ENCODE data around the gene ZBTB20. TPM values are rescaled to one million over a fixed set of nuclear protein-coding genes. Genes with fewer than 3 reads are reported as not detected.

The ZBTB20 gene
- total RNA-seq, 6 donors from 2014 or later = 40.0 to 150 (median 65.8) TPM

GRCh38 chr3:114518206-114518808 lies 628.8 kb downstream of the ZBTB20 start:
- peak in 1 of 2 donors; percentile 27 for ATAC-seq (ENCODE audit: low FRiP score in 2 of 2)
- WGBS, 2 donors = 43 to 48% methylated on average over 1 of the region's 1 CpG
- TF ChIP-seq POLR2A (IDR thresholded peaks at IDR 0.05) (no peak), CTCF (IDR thresholded peaks at IDR 0.05) (no peak), EP300 (IDR thresholded peaks at IDR 0.05) (no peak)
- DNase-seq = no peak
- no peaks in the 10 kb centered on the region for H3K9me3 ChIP-seq
- no peaks in the 10 kb centered on the region for H3K36me3 ChIP-seq
- no peaks in the 10 kb centered on the region for H3K27me3 ChIP-seq
- no peak overlapping the region for H3K27ac ChIP-seq
- peaks cover 7 to 20% (median 11%) of the 10 kb centered on the region in 4 donors for H3K4me1 ChIP-seq
- H3K4me3 ChIP-seq = no peak overlapping the region

- no peaks in the 10 kb centered on the region for H3K27me3 ChIP-seq
- no peaks in the 10 kb centered on the region for H3K4me1 ChIP-seq
- no peaks in the 10 kb centered on the region for H3K9me3 ChIP-seq
- DNase-seq (no peak), ATAC-seq (ENCODE audit: low FRiP score in 2 of 2) (no peak)
- H3K4me3 ChIP-seq = no peak overlapping the region
- no peak overlapping the region for H3K27ac ChIP-seq
- TF ChIP-seq POLR2AphosphoS5 (IDR thresholded peaks at IDR 0.05) (no peak), POLR2A (IDR thresholded peaks at IDR 0.05) (no peak), EP300 (IDR thresholded peaks at IDR 0.05) (no peak), CTCF (IDR thresholded peaks at IDR 0.05) (no peak)
- H3K36me3 ChIP-seq = no peaks in the 10 kb centered on the region
- WGBS, 2 donors = 81 to 82% methylated on average over 2 of the region's 2 CpGs
Measured at GRCh38 chr3:114510201-114510600, 636.9 kb downstream of the ZBTB20 start.

- no peaks in the 10 kb centered on the region for H3K9me3 ChIP-seq
- WGBS, 2 donors = 80 to 85% methylated on average over 5 of the region's 5 CpGs
- no peak overlapping the region for H3K4me3 ChIP-seq
- ATAC-seq (ENCODE audit: low FRiP score in 2 of 2) = no peak
- no peak for DNase-seq
- TF ChIP-seq POLR2A (IDR thresholded peaks at IDR 0.05) (no peak), POLR2AphosphoS5 (IDR thresholded peaks at IDR 0.05) (no peak), CTCF (IDR thresholded peaks at IDR 0.05) (no peak), EP300 (IDR thresholded peaks at IDR 0.05) (no peak)
- no peaks in the 10 kb centered on the region for H3K36me3 ChIP-seq
- no peaks in the 10 kb centered on the region for H3K27me3 ChIP-seq
- no peaks in the 10 kb centered on the region for H3K4me1 ChIP-seq
- no peak overlapping the region for H3K27ac ChIP-seq
Measured at GRCh38 chr3:114509756-114510155, 637.3 kb downstream of the ZBTB20 start.

- no peaks in the 10 kb centered on the region for H3K36me3 ChIP-seq
- no peak for ATAC-seq (ENCODE audit: low FRiP score in 2 of 2)
Measured at GRCh38 chr3:114508976-114509375, 638.1 kb downstream of the ZBTB20 start.

More at GRCh38 chr3:114508976-114509375, 638.1 kb downstream of the ZBTB20 start:
- DNase-seq = no peak
- 63 to 79% methylated on average over 1 of the region's 1 CpG for WGBS, 2 donors
- TF ChIP-seq POLR2AphosphoS5 (IDR thresholded peaks at IDR 0.05) (no peak), POLR2A (IDR thresholded peaks at IDR 0.05) (no peak), EP300 (IDR thresholded peaks at IDR 0.05) (no peak), CTCF (IDR thresholded peaks at IDR 0.05) (no peak)
- no peak overlapping the region for H3K4me3 ChIP-seq
- H3K4me1 ChIP-seq = no peaks in the 10 kb centered on the region
- no peaks in the 10 kb centered on the region for H3K9me3 ChIP-seq
- H3K27me3 ChIP-seq = no peaks in the 10 kb centered on the region
- no peak overlapping the region for H3K27ac ChIP-seq
